B cell (primary cell): ENCODE results near the gene CTXND1. TPM values are rescaled to one million over a fixed set of nuclear protein-coding genes. Genes with fewer than 3 reads are reported as not detected.

Source experiments
- ATAC-seq: fragments of 200-7000 bp; cut with Tn5 transposase; one replicate; pipeline ENCODE4 v1.10.0; 2021; ENCODE audit warnings: low read depth, mild to moderate bottlenecking, moderate number of reproducible peaks, moderate library complexity
- CTCF ChIA-PET: fragments of 350-600 bp; sonication (Branson Sonifier 250); formaldehyde crosslinking; loops from one replicate; lab custom pipeline; 2021; ENCODE audit warnings: antibody characterized with exemption, inconsistent platforms; lab: Charles Lee
- POLR2A ChIA-PET: fragments of 350-600 bp; sonication (Branson Sonifier 250); formaldehyde crosslinking; loops from one replicate; lab custom pipeline; 2021; ENCODE audit warnings: antibody characterized with exemption; lab: Charles Lee
- DNase-seq: peaks from one replicate; pipeline ENCODE4 v3.0.0; 2013
- H2AFZ ChIP-seq: 2 replicates; pipeline ENCODE4 v1.6.1; 2012; ENCODE audit warnings: mild to moderate bottlenecking, low read depth, low read length; ENCODE audit not compliant: insufficient read depth, poor library complexity, severe bottlenecking
- H3K27ac ChIP-seq, 2 donors: 1 replicate in 1 of 2; 2 replicates in 1 of 2; pipeline ENCODE4 v1.5.1; 2012 to 2013; ENCODE audit warnings: low read length in 2 of 2, mild to moderate bottlenecking in 2 of 2, moderate library complexity in 1 of 2
- H3K27me3 ChIP-seq, 4 experiments: fragments of 200-600 bp in 1 of 4; sonication (generic) in 1 of 4; replicated peaks in 1 of 4; 1 replicate in 2 of 4; 2 replicates in 2 of 4; pipeline versions ENCODE4 v1.6.1 to v1.7.0; 2013 to 2016; ENCODE audit warnings: low read length in 3 of 4, mild to moderate bottlenecking in 2 of 4, mixed read lengths in 1 of 4, moderate library complexity in 1 of 4; ENCODE audit not compliant: insufficient read depth in 4 of 4, control insufficient read depth in 3 of 4; ENCODE audit errors: control extremely low read depth in 1 of 4
- H3K36me3 ChIP-seq, 2 experiments: replicated peaks in 1 of 2; 1 replicate in 1 of 2; 2 replicates in 1 of 2; pipeline versions ENCODE4 v1.6.1 to v1.7.1; 2013; ENCODE audit warnings: low read length in 1 of 2; ENCODE audit not compliant: insufficient read depth in 2 of 2, control insufficient read depth in 1 of 2; ENCODE audit errors: control extremely low read depth in 1 of 2, extremely low read depth in 1 of 2
- H3K4me1 ChIP-seq, 2 donors: fragments of 200-600 bp in 1 of 2; sonication (generic) in 1 of 2; 1 replicate in 1 of 2; 2 replicates in 1 of 2; pipeline versions ENCODE4 v1.5.1 to v1.6.1; 2013 to 2017; ENCODE audit warnings: low read length in 2 of 2; ENCODE audit not compliant: control insufficient read depth in 2 of 2, insufficient read depth in 2 of 2
- H3K4me2 ChIP-seq: replicated peaks from 2 replicates; pipeline ENCODE3; 2012; ENCODE audit warnings: mild to moderate bottlenecking, low read depth, low read length; ENCODE audit not compliant: poor library complexity, severe bottlenecking
- H3K4me3 ChIP-seq, 5 experiments: fragments of 200-600 bp in 1 of 5; sonication (generic) in 1 of 5; 1 replicate in 3 of 5; 2 replicates in 2 of 5; pipeline versions ENCODE4 v1.5.1 to v1.7.0; 2011 to 2016; ENCODE audit warnings: low read length in 4 of 5, mild to moderate bottlenecking in 4 of 5, low read depth in 2 of 5, control low read depth in 1 of 5, moderate library complexity in 1 of 5; ENCODE audit not compliant: insufficient read depth in 1 of 5; ENCODE audit errors: control extremely low read depth in 1 of 5, extremely low read depth in 1 of 5
- H3K79me2 ChIP-seq: fragments of 200-600 bp; sonication (generic); one replicate; pipeline ENCODE4 v1.6.0; 2016; ENCODE audit warnings: low read length; ENCODE audit not compliant: control insufficient read depth, insufficient read depth
- H3K9ac ChIP-seq: fragments of 200-600 bp; sonication (generic); 2 replicates; pipeline ENCODE4 v1.6.1; 2017; ENCODE audit warnings: mild to moderate bottlenecking, low read length, moderate library complexity
- H3K9me3 ChIP-seq, 3 donors: one replicate each; pipeline versions ENCODE4 v1.6.1 to v1.7.1; 2013; ENCODE audit warnings: low read length in 2 of 3; ENCODE audit not compliant: control insufficient read depth in 2 of 3, insufficient read depth in 1 of 3; ENCODE audit errors: control extremely low read depth in 1 of 3
- H4K20me1 ChIP-seq: 2 replicates; pipeline ENCODE4 v1.6.0; 2012; ENCODE audit warnings: mild to moderate bottlenecking, low read length; ENCODE audit not compliant: insufficient read depth, control insufficient read depth, poor library complexity, severe bottlenecking
- H3K27ac Mint-ChIP-seq: one replicate; pipeline ENCODE4 v1.8.0; 2021; ENCODE audit warnings: mixed read lengths
- H3K27me3 Mint-ChIP-seq: one replicate; pipeline ENCODE4 v1.8.0; 2021; ENCODE audit warnings: mixed read lengths
- H3K4me1 Mint-ChIP-seq: one replicate; pipeline ENCODE4 v1.8.0; 2021; ENCODE audit warnings: mixed read lengths
- H3K4me3 Mint-ChIP-seq: one replicate; pipeline ENCODE4 v1.8.0; 2021; ENCODE audit warnings: mixed read lengths
- H3K9me3 Mint-ChIP-seq: one replicate; pipeline ENCODE4 v1.8.0; 2022; ENCODE audit warnings: mixed read lengths; ENCODE audit not compliant: insufficient read depth
- CTCF ChIP-seq: fragments of 200-600 bp; IDR thresholded peaks from one replicate; pipeline ENCODE4 v1.8.0; 2022; ENCODE audit warnings: antibody characterized with exemption, mild to moderate bottlenecking
- EZH2 ChIP-seq: IDR thresholded peaks from 2 replicates; pipeline ENCODE4 v1.6.1; 2012; ENCODE audit warnings: borderline replicate concordance, low read depth, mild to moderate bottlenecking, moderate library complexity, low read length; ENCODE audit not compliant: insufficient read depth, poor library complexity, severe bottlenecking
- WGBS: methylation state at CpG from one replicate; pipeline ENCODE4 v1.1.5; 2013; ENCODE audit warnings: missing lambda C conversion rate; ENCODE audit not compliant: insufficient coverage; 5-methylcytosine and 5-hydroxymethylcytosine counted together
- intact Hi-C: fragments of 100-400 bp; cut with micrococcal nuclease; formaldehyde crosslinking; loops from one replicate; pipeline ENCODE4 v1.10.0; 2022
- polyA plus RNA-seq: library from polyadenylated mRNA; depleted of rRNA; stranded (reverse); fragments of >200 nt; gene quantifications from 2 replicates; pipeline ENCODE4 v1.2.3, GENCODE V29; 2012
- total RNA-seq, 2 donors: library from RNA; stranded (reverse); fragments of 120-200 nt in 1 of 2; gene quantifications; 1 replicate in 1 of 2; 2 replicates in 1 of 2; pipeline versions ENCODE4 v1.2.3 to v1.2.4, GENCODE V29; 2013 to 2022

Gene CTXND1
- total and polyA plus RNA-seq, 2 donors (not counting 1 experiment from before 2014, with no cell fraction given), result not detected

- no peak overlapping the region for H3K9ac ChIP-seq
- DNase-seq (no peak), ATAC-seq (no peak)
- intact Hi-C loops, result no loop called here
- H3K79me2 ChIP-seq, result no peaks in the 10 kb centered on the region
- H3K4me1 Mint-ChIP-seq, result no peaks in the 10 kb centered on the region
- H3K4me3 ChIP-seq, result no peak overlapping the region
- H3K4me2 ChIP-seq, result no peak overlapping the region
- ChIA-PET CTCF (no interaction called here), POLR2A (no interaction called here)
- no peaks in the 10 kb centered on the region for H3K36me3 ChIP-seq
- H4K20me1 ChIP-seq, result no peaks in the 10 kb centered on the region
- no peaks in the 10 kb centered on the region for H3K27me3 ChIP-seq
- no peaks in the 10 kb centered on the region for H3K9me3 Mint-ChIP-seq
- H3K27ac Mint-ChIP-seq, result no peak overlapping the region
- H3K4me3 Mint-ChIP-seq, result no peak overlapping the region
- H3K27me3 Mint-ChIP-seq, result no peaks in the 10 kb centered on the region
- H2AFZ ChIP-seq, result no peak overlapping the region
- no CpG with 5 or more reads among the region's 1 CpG for WGBS
- H3K4me1 ChIP-seq, result no peaks in the 10 kb centered on the region
- no peak overlapping the region for H3K27ac ChIP-seq
- TF ChIP-seq CTCF (no peak), EZH2 (no peak)
- peaks cover 0 to 5% (median 0%) of the 10 kb centered on the region in 3 donors for H3K9me3 ChIP-seq
Measured at GRCh38 chr15:80186597-80186996, 65.4 kb downstream of the CTXND1 start.

GRCh38 chr15:80186066-80186465 is 65.9 kb downstream of the CTXND1 start:
- H3K27me3 ChIP-seq, result no peaks in the 10 kb centered on the region
- ChIA-PET POLR2A (no interaction called here), CTCF (no interaction called here)
- no peaks in the 10 kb centered on the region for H3K4me1 ChIP-seq
- no peaks in the 10 kb centered on the region for H3K79me2 ChIP-seq
- H3K4me3 Mint-ChIP-seq, result no peak overlapping the region
- intact Hi-C loops, result no loop called here
- DNase-seq (no peak), ATAC-seq (no peak)
- no peak overlapping the region for H3K4me2 ChIP-seq
- H3K27me3 Mint-ChIP-seq, result no peaks in the 10 kb centered on the region
- no peak overlapping the region for H3K9ac ChIP-seq
- H3K36me3 ChIP-seq, result no peaks in the 10 kb centered on the region
- no peaks in the 10 kb centered on the region for H4K20me1 ChIP-seq
- H3K9me3 ChIP-seq, result peaks cover 0 to 5% (median 0%) of the 10 kb centered on the region in 3 donors
- no peak overlapping the region for H3K27ac Mint-ChIP-seq
- TF ChIP-seq EZH2, result no peak
- H3K9me3 Mint-ChIP-seq, result no peaks in the 10 kb centered on the region
- no peaks in the 10 kb centered on the region for H3K4me1 Mint-ChIP-seq
- no peak overlapping the region for H2AFZ ChIP-seq
- no peak overlapping the region for H3K4me3 ChIP-seq
- WGBS, result 97% methylated on average over 6 of the region's 7 CpGs
- no peak overlapping the region for H3K27ac ChIP-seq
